ENCODE data around the gene AOC2. TPM values are rescaled to one million over a fixed set of nuclear protein-coding genes. Genes with fewer than 3 reads are reported as not detected.

The AOC2 gene
- total and polyA plus RNA-seq, 10 of the 15 experiments (the other 5 are each of a cell fraction or from before 2014, with no cell fraction given): 0.08 to 1.9 (median 0.62) TPM

DNA sequence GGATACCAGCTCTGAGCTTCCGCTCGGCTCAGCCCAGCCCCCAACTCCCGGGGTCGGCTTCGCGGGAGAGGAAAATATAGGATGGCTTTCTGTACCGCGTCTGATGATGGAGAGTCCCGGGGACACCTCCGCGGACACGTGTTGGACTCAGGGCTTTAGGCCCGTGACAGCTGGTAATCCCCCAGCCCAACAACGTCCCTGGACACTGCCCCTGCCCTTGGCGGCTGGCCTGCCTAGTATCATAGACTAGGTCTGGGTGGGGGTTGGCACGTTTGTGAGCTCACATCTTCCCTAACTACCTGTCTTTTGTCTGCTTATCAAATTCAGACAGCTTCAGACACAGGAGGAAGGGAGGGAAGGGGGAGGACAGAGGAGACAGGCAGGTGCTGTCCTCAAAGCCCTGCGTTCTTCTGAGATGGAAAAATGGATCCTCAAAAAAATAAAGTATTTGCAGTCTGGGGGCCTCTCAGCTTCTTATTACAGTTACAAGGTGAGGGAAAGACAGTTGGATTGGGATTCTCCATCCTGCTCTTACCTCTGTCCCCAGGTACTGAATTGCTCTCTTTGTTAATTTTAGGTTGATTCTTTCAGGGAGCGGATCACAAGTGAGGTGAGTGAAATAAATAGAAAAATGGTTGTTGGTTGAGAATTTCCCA, 10.5 kb upstream of the AOC2 start:
- no peak for FAIRE-seq

More for the DNA sequence above, 10.5 kb upstream of the AOC2 start:
- Histone ChIP-seq H3K9me3 (replicated peaks; ENCODE audit: control insufficient read depth, insufficient read depth, low read length) (no peaks in the 10 kb centered on the region; the same call in 2 of the 3 replicates), H3K27me3 (replicated peaks in 1 of 2; ENCODE audit: control insufficient read depth in 2 of 2, insufficient read depth in 2 of 2, low read length in 1 of 2) (no peaks in the 10 kb centered on the region), H2AFZ (ENCODE audit: control insufficient read depth, low read depth, low read length) (peak overlapping the region; percentile 96; the same call in 1 of the 2 replicates), H4K20me1 (ENCODE audit: control insufficient read depth, insufficient read depth) (no peaks in the 10 kb centered on the region), H3K9ac (ENCODE audit: control insufficient read depth, insufficient read depth, low read length) (peak overlapping the region; percentile 90), H3K4me3 (peak overlapping the region; percentile 93), H3K36me3 (ENCODE audit: control insufficient read depth in 2 of 2, insufficient read depth in 2 of 2, low read length in 1 of 2) (peaks cover 2 to 12% of the 10 kb centered on the region in 2 experiments; a peak in 3 of 4 replicates), H3K4me2 (ENCODE audit: control insufficient read depth, insufficient read depth) (peak overlapping the region; percentile 53), H3K79me2 (ENCODE audit: control insufficient read depth, insufficient read depth, low read length) (peaks cover 30% of the 10 kb centered on the region), H3K27ac (ENCODE audit: control insufficient read depth, insufficient read depth) (peak overlapping the region; percentile 92), H3K4me1 (ENCODE audit: control insufficient read depth, insufficient read depth, low read length) (peaks cover 5% of the 10 kb centered on the region; the same call in 1 of the 2 replicates)
- CTCF ChIA-PET: interaction anchor here (0.7 to 6.8 kb wide), 9 partner anchors 9 to 650 kb away, joined by 3 to 81 read pairs (median 3); partner anchors contain the start of genes BECN1, DHX8, RAMP2 and RPL27
- TF ChIP-seq BHLHE40 (IDR thresholded peaks at IDR 0.05; ENCODE audit: borderline replicate concordance in 1 of 2, low read depth in 2 of 2, low read length in 1 of 2) (no peak), HDAC2 (IDR thresholded peaks at IDR 0.05) (no peak), POLR2AphosphoS2 (IDR thresholded peaks at IDR 0.05; ENCODE audit: low read depth, low read length) (no peak)
- TF ChIP-seq, protein P1, sequence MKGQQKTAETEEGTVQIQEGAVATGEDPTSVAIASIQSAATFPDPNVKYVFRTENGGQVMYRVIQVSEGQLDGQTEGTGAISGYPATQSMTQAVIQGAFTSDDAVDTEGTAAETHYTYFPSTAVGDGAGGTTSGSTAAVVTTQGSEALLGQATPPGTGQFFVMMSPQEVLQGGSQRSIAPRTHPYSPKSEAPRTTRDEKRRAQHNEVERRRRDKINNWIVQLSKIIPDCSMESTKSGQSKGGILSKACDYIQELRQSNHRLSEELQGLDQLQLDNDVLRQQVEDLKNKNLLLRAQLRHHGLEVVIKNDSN (IDR thresholded peaks at IDR 0.05; ENCODE audit: borderline replicate concordance, extremely low read length, insufficient read depth, low read depth, low read length): no peak
- TF ChIP-seq, protein P2, sequence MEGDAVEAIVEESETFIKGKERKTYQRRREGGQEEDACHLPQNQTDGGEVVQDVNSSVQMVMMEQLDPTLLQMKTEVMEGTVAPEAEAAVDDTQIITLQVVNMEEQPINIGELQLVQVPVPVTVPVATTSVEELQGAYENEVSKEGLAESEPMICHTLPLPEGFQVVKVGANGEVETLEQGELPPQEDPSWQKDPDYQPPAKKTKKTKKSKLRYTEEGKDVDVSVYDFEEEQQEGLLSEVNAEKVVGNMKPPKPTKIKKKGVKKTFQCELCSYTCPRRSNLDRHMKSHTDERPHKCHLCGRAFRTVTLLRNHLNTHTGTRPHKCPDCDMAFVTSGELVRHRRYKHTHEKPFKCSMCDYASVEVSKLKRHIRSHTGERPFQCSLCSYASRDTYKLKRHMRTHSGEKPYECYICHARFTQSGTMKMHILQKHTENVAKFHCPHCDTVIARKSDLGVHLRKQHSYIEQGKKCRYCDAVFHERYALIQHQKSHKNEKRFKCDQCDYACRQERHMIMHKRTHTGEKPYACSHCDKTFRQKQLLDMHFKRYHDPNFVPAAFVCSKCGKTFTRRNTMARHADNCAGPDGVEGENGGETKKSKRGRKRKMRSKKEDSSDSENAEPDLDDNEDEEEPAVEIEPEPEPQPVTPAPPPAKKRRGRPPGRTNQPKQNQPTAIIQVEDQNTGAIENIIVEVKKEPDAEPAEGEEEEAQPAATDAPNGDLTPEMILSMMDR (IDR thresholded peaks at IDR 0.05 in 2 of 3, conservative IDR thresholded peaks at IDR 0.05 in 1 of 3; ENCODE audit: control insufficient read depth in 2 of 3, extremely low read depth in 1 of 3, insufficient read depth in 1 of 3, low read depth in 3 of 3, low read length in 3 of 3): no peak
- ATAC-seq (peak; percentile 42), DNase-seq (ENCODE audit: low read depth, low spot score) (no peak)
- RAD21 ChIA-PET (ENCODE audit: unreplicated experiment): interaction anchor here (0.6 to 0.8 kb wide), 2 partner anchors 131 to 286 kb away, joined by 3 read pairs; no protein-coding TSS in a partner anchor
- POLR2A ChIA-PET: interaction anchor here (0.6 to 3.1 kb wide), 5 partner anchors 10 to 296 kb away, joined by 3 to 25 read pairs (median 4); partner anchors contain the start of genes BECN1 and RPL27
- BruUV-seq (replicated peaks): TSS peak; percentile 77
- intact Hi-C loops (cut with micrococcal nuclease; ENCODE audit: unreplicated experiment): no loop called here
- SMC1A ChIA-PET (ENCODE audit: uncharacterized antibody, unreplicated experiment): interaction anchor here (1.2 to 3.6 kb wide), 4 partner anchors 10 to 256 kb away, joined by 3 to 14 read pairs (median 7); partner anchors contain the start of genes BECN1 and RPL27
- WGBS (ENCODE audit: insufficient coverage, insufficient replicate concordance, low lambda C conversion rate, missing lambda C conversion rate): 5% methylated on average over 18 of the region's 18 CpGs
- in situ Hi-C loops (cut with MboI): no loop called here

Data from GM12878 (cell line).